GM12878 (cell line): Measurements from ENCODE around the gene CXXC4. TPM values are rescaled to one million over a fixed set of nuclear protein-coding genes. Genes with fewer than 3 reads are reported as not detected.

Experiments
- ATAC-seq: fragments of 200-7000 bp; cut with Tn5 transposase; 3 replicates; pipeline ENCODE4 v1.9.1; 2020; ENCODE audit warnings: mild to moderate bottlenecking, moderate library complexity
- BruUV-seq: library from RNA; stranded (reverse); fragments of 400-500 nt; replicated peaks from 2 replicates; lab custom pipeline; 2021; lab: Mats Ljungman, UMichigan
- CTCF ChIA-PET: fragments of 300-600 bp; sonication (Branson Sonifier 250); formaldehyde crosslinking; extraction: SDS; loops from one replicate; lab custom pipeline; 2021; ENCODE audit warnings: inconsistent platforms; lab: Yijun Ruan, JAX
- POLR2A ChIA-PET: fragments of 350-600 bp; formaldehyde crosslinking; extraction: SDS; loops from one replicate; lab custom pipeline; 2021; ENCODE audit warnings: inconsistent platforms; lab: Charles Lee
- RAD21 ChIA-PET: fragments of 300-600 bp; sonication (Branson Sonifier 250); formaldehyde crosslinking; loops from one replicate; lab custom pipeline; 2023; ENCODE audit warnings: antibody characterized with exemption; ENCODE audit not compliant: unreplicated experiment; lab: Charles Lee
- SMC1A ChIA-PET: fragments of 300-600 bp; sonication (Branson Sonifier 250); formaldehyde crosslinking; loops from one replicate; lab custom pipeline; 2023; ENCODE audit not compliant: unreplicated experiment, uncharacterized antibody; lab: Charles Lee
- DNase-seq: peaks from one replicate; pipeline ENCODE4 v3.0.0-alpha.2; 2011; ENCODE audit warnings: low read depth, low spot score
- FAIRE-seq: peaks from 3 replicates; lab custom pipeline; 2011; peaks lifted over from hg19 to GRCh38; lab: Jason Lieb, UNC
- H2AFZ ChIP-seq: 2 replicates; pipeline ENCODE4 v1.6.0; 2011; ENCODE audit warnings: low read depth, low read length, control low read depth; ENCODE audit not compliant: control insufficient read depth
- H3K27ac ChIP-seq: 2 replicates; pipeline ENCODE4 v1.5.1; 2011; ENCODE audit warnings: control low read depth; ENCODE audit not compliant: control insufficient read depth, insufficient read depth
- H3K27me3 ChIP-seq, 2 experiments: replicated peaks in 1 of 2; 2 replicates each; pipeline versions ENCODE4 v1.6.0 to v1.6.1; 2011; ENCODE audit warnings: low read length in 1 of 2; ENCODE audit not compliant: control insufficient read depth in 2 of 2, insufficient read depth in 2 of 2
- H3K36me3 ChIP-seq, 2 experiments: 2 replicates each; pipeline ENCODE4 v1.5.1; 2011; ENCODE audit warnings: low read length in 1 of 2; ENCODE audit not compliant: control insufficient read depth in 2 of 2, insufficient read depth in 2 of 2
- H3K4me1 ChIP-seq: 2 replicates; pipeline ENCODE4 v1.6.1; 2011; ENCODE audit warnings: mild to moderate bottlenecking, low read length, moderate library complexity, mixed read lengths; ENCODE audit not compliant: control insufficient read depth, insufficient read depth
- H3K4me2 ChIP-seq: 2 replicates; pipeline ENCODE4 v1.6.0; 2011; ENCODE audit warnings: control low read depth; ENCODE audit not compliant: control insufficient read depth, insufficient read depth
- H3K4me3 ChIP-seq: fragments of 200-600 bp; sonication (generic); 2 replicates; pipeline ENCODE4 v1.5.1; 2016
- H3K79me2 ChIP-seq: 2 replicates; pipeline ENCODE4 v1.6.0; 2011; ENCODE audit warnings: low read length; ENCODE audit not compliant: control insufficient read depth, insufficient read depth
- H3K9ac ChIP-seq: 2 replicates; pipeline ENCODE4 v1.8.0; 2011; ENCODE audit warnings: low read length, control low read depth, mixed read lengths; ENCODE audit not compliant: control insufficient read depth, insufficient read depth
- H3K9me3 ChIP-seq: replicated peaks from 3 replicates; pipeline ENCODE4 v1.5.1; 2011; ENCODE audit warnings: mild to moderate bottlenecking, low read length; ENCODE audit not compliant: control insufficient read depth, insufficient read depth
- H4K20me1 ChIP-seq: 2 replicates; pipeline ENCODE4 v1.6.0; 2011; ENCODE audit not compliant: control insufficient read depth, insufficient read depth
- CBX3 ChIP-seq: fragments of 200-600 bp; sonication (generic); IDR thresholded peaks from 2 replicates; pipeline ENCODE4 v1.6.1; 2016; ENCODE audit warnings: low read depth, borderline replicate concordance
- CREB1 ChIP-seq: IDR thresholded peaks from 2 replicates; pipeline ENCODE4 v1.6.1; 2012; ENCODE audit warnings: low read depth, mild to moderate bottlenecking, inconsistent platforms
- FOS ChIP-seq: IDR thresholded peaks from 3 replicates; pipeline ENCODE4 v1.6.1; 2011; ENCODE audit warnings: borderline replicate concordance; ENCODE audit not compliant: insufficient read length; ENCODE audit errors: extremely low read depth
- GABPA ChIP-seq: IDR thresholded peaks from 2 replicates; pipeline ENCODE4 v1.6.1; 2014; ENCODE audit warnings: antibody characterized with exemption, low read depth, mild to moderate bottlenecking, inconsistent platforms
- NFIC ChIP-seq: IDR thresholded peaks from 2 replicates; pipeline ENCODE4 v1.6.1; 2012; ENCODE audit warnings: low read depth, mild to moderate bottlenecking, inconsistent platforms, low read length, moderate library complexity
- NFYA ChIP-seq: IDR thresholded peaks from 2 replicates; pipeline ENCODE4 v1.6.1; 2011; ENCODE audit warnings: low read depth, mild to moderate bottlenecking, low read length, improper control_type of control experiment, borderline replicate concordance
- POU2F2 ChIP-seq: IDR thresholded peaks from 3 replicates; pipeline ENCODE4 v1.6.1; 2011; ENCODE audit warnings: low read depth, mild to moderate bottlenecking, low read length, borderline replicate concordance
- PRDM15 ChIP-seq: fragments of 450-650 bp; formaldehyde crosslinking; IDR thresholded peaks from 2 replicates; pipeline ENCODE4 v1.4.0; 2020; ENCODE audit warnings: mild to moderate bottlenecking, moderate library complexity
- RCOR1 ChIP-seq: conservative IDR thresholded peaks from 2 replicates; pipeline ENCODE4 v1.6.1; 2012; ENCODE audit warnings: low read depth, low read length, improper control_type of control experiment
- SIN3A ChIP-seq: IDR thresholded peaks from 2 replicates; pipeline ENCODE4 v1.6.1; 2012; ENCODE audit warnings: low read depth, low read length, improper control_type of control experiment
- SMC3 ChIP-seq: IDR thresholded peaks from 2 replicates; pipeline ENCODE4 v1.6.1; 2011; ENCODE audit warnings: low read length, improper control_type of control experiment, borderline replicate concordance
- TCF12 ChIP-seq: IDR thresholded peaks from 2 replicates; pipeline ENCODE4 v1.6.1; 2011; ENCODE audit warnings: low read depth, mild to moderate bottlenecking, low read length
- YBX1 ChIP-seq: fragments of 450-650 bp; IDR thresholded peaks from 2 replicates; pipeline ENCODE4 v1.6.1; 2016; ENCODE audit warnings: antibody characterized with exemption
- ZBED1 ChIP-seq: IDR thresholded peaks from 2 replicates; pipeline ENCODE4 v1.6.1; 2016; ENCODE audit warnings: borderline replicate concordance
- WGBS: methylation state at CpG from one replicate; pipeline ENCODE4 v1.1.6; 2016; ENCODE audit warnings: low lambda C conversion rate; ENCODE audit not compliant: insufficient replicate concordance, insufficient coverage; ENCODE audit errors: missing lambda C conversion rate; 5-methylcytosine and 5-hydroxymethylcytosine counted together
- in situ Hi-C: fragments of 300-500 bp; cut with MboI; formaldehyde crosslinking; loops from 9 replicates; pipeline ENCODE4 v1.14.3; 2018; ENCODE audit warnings: mixed read lengths
- intact Hi-C: fragments of 100-400 bp; cut with micrococcal nuclease; formaldehyde crosslinking; loops from one replicate; pipeline ENCODE4 v1.14.2; 2022; ENCODE audit not compliant: unreplicated experiment
- polyA plus RNA-seq, 11 experiments: library from polyadenylated mRNA; depleted of rRNA in 4 of 11; unstranded in 6 of 11; stranded (reverse) in 5 of 11; fragments of >200 nt; fragmentation: Nextera tagmentation in 4 of 11; fragmentation: Illumina TruSeq in 1 of 11; extraction: Ambion mirVana in 4 of 11; extraction: Trizol in 1 of 11; gene quantifications; 1 replicate in 1 of 11; 2 replicates in 10 of 11; pipeline versions ENCODE4 v1.2.1 to v1.2.3, GENCODE V29; 2011 to 2016; ENCODE audit warnings: inconsistent platforms in 2 of 11, missing spikeins in 2 of 11, low read depth in 1 of 11
- total RNA-seq, 4 experiments: library from RNA; depleted of rRNA in 3 of 4; stranded (reverse); fragments of >200 nt in 3 of 4; fragmentation: Illumina TruSeq in 1 of 4; extraction: Trizol in 1 of 4; gene quantifications; 2 replicates each; pipeline versions ENCODE4 v1.2.1 to v1.2.3, GENCODE V29; 2013 to 2021

CXXC4 gene
- total and polyA plus RNA-seq, 10 of the 15 experiments (the other 5 are each of a cell fraction or from before 2014, with no cell fraction given) = 4.2 to 17.0 (median 7.8) TPM

GRCh38 chr4:104524026-104524425 lies 29.3 kb upstream of the CXXC4 start:
- no peak overlapping the region for H3K4me2 ChIP-seq
- 46% methylated on average over 2 of the region's 2 CpGs for WGBS
- CTCF ChIA-PET = no interaction called here
- no peaks in the 10 kb centered on the region for H3K27me3 ChIP-seq
- H2AFZ ChIP-seq = no peak overlapping the region
- no peak for DNase-seq
- TF ChIP-seq GABPA = no peak
- no peak for TF ChIP-seq CREB1
- no peak for TF ChIP-seq SMC3
- TF ChIP-seq RCOR1 = no peak
- no peak for TF ChIP-seq SIN3A
- TF ChIP-seq POU2F2 = no peak
- TF ChIP-seq NFIC = no peak
- no peak for TF ChIP-seq TCF12
- no peak for TF ChIP-seq ZBED1
- TF ChIP-seq NFYA = no peak
- no peak for TF ChIP-seq FOS
- no peak for TF ChIP-seq CBX3
- no peak for TF ChIP-seq PRDM15 (CRISPR knock-in tag)
- TF ChIP-seq YBX1 = no peak
- ATAC-seq = no peak
- H3K27ac ChIP-seq = no peak overlapping the region
- SMC1A ChIA-PET = no interaction called here
- no peaks in the 10 kb centered on the region for H3K36me3 ChIP-seq
- no peaks in the 10 kb centered on the region; the same call in 1 of the 3 replicates for H3K9me3 ChIP-seq
- RAD21 ChIA-PET = no interaction called here
- no peak for FAIRE-seq
- in situ Hi-C loops (no loop called here), intact Hi-C loops (no loop called here)
- peaks cover 8% of the 10 kb centered on the region; the same call in 1 of the 2 replicates for H3K4me1 ChIP-seq
- H3K4me3 ChIP-seq = no peak overlapping the region
- POLR2A ChIA-PET = no interaction called here
- H4K20me1 ChIP-seq = no peaks in the 10 kb centered on the region
- H3K9ac ChIP-seq = no peak overlapping the region
- no TSS peak for BruUV-seq
- no peaks in the 10 kb centered on the region for H3K79me2 ChIP-seq
